GDM1 (cell line): ENCODE results near the gene CREB3.

Source experiments
- DNase-seq: peaks from one replicate; lab custom pipeline; 2025; lab: John Stamatoyannopoulos, UW

Gene CREB3

GRCh38 chr9:35727676-35728040, 4.8 kb upstream of the CREB3 start:
- no peak for DNase-seq

GRCh38 chr9:35728041-35728971, 4.2 kb upstream of the CREB3 start:
- DNase-seq: peak; percentile 70

- DNase-seq: no peak
These were observed 3.4 kb upstream of the CREB3 start for GRCh38 chr9:35729101-35729500.

GRCh38 chr9:35729700-35730485, 2.6 kb upstream of the CREB3 start:
- peak; percentile 43 for DNase-seq

GRCh38 chr9:35730486-35730854, 2.0 kb upstream of the CREB3 start:
- DNase-seq: no peak

- DNase-seq: no peak
These were observed 866 bp upstream of the CREB3 start for GRCh38 chr9:35731415-35732184.

GRCh38 chr9:35732800-35733541, 505 bp downstream of the CREB3 start:
- DNase-seq: no peak

- DNase-seq: no peak
These were observed 1.6 kb downstream of the CREB3 start for GRCh38 chr9:35734096-35734495.

- DNase-seq: peak; percentile 66
These were observed 3.8 kb downstream of the CREB3 start for GRCh38 chr9:35736201-35736633.

GRCh38 chr9:35737143-35737542, 4.7 kb downstream of the CREB3 start:
- no peak for DNase-seq

GRCh38 chr9:35738186-35738585, 5.7 kb downstream of the CREB3 start:
- no peak for DNase-seq

- no peak for DNase-seq
These were observed 6.5 kb downstream of the CREB3 start for GRCh38 chr9:35738924-35739323.

- no peak for DNase-seq
These were observed 7.8 kb downstream of the CREB3 start for GRCh38 chr9:35740243-35740642.

GRCh38 chr9:35741740-35742139, 9.3 kb downstream of the CREB3 start:
- no peak for DNase-seq

- DNase-seq: no peak
These were observed 11.0 kb downstream of the CREB3 start for GRCh38 chr9:35743452-35743851.

GRCh38 chr9:35743880-35744518, 11.5 kb downstream of the CREB3 start:
- DNase-seq: no peak

GRCh38 chr9:35745569-35745968, 13.1 kb downstream of the CREB3 start:
- no peak for DNase-seq

GRCh38 chr9:35746583-35746982, 14.1 kb downstream of the CREB3 start:
- DNase-seq: no peak

- DNase-seq: no peak
These were observed 15.9 kb downstream of the CREB3 start for GRCh38 chr9:35748242-35748857.

- DNase-seq: peak; percentile 50
These were observed 16.5 kb downstream of the CREB3 start, which contains the start of the genes GBA2 and RGP1 for GRCh38 chr9:35748858-35749514. TSS of gene GBA2 (minus strand) at chr9:35749228. CDS start at chr9:35748704, 524 bp downstream. TSS of gene RGP1 (plus strand) at chr9:35749287. CDS start at chr9:35749756, 469 bp downstream.
